GM19099 (cell line): ENCODE measurements around the gene GRPEL1.

ENCODE experiments used
- POLR2A ChIP-seq: IDR thresholded peaks from 3 replicates; pipeline ENCODE4 v1.6.1; 2011; ENCODE audit warnings: low read depth; ENCODE audit not compliant: insufficient read length; ENCODE audit errors: extremely low read depth

GRPEL1 gene

GRCh38 chr4:7055990-7056325, 11.9 kb downstream of the GRPEL1 start:
- TF ChIP-seq POLR2A: no peak

GRCh38 chr4:7055111-7055989, 12.5 kb downstream of the GRPEL1 start:
- no peak for TF ChIP-seq POLR2A

- TF ChIP-seq POLR2A: no peak
These were observed 13.6 kb downstream of the GRPEL1 start for GRCh38 chr4:7054106-7054880.

GRCh38 chr4:7052923-7053715, 14.7 kb downstream of the GRPEL1 start:
- TF ChIP-seq POLR2A: no peak

GRCh38 chr4:7052313-7052712, 15.6 kb downstream of the GRPEL1 start:
- no peak for TF ChIP-seq POLR2A

GRCh38 chr4:7051905-7052304, 16.0 kb downstream of the GRPEL1 start:
- no peak for TF ChIP-seq POLR2A

- TF ChIP-seq POLR2A: no peak
These were observed 16.7 kb downstream of the GRPEL1 start for GRCh38 chr4:7051144-7051495.

GRCh38 chr4:7050481-7051143, 17.3 kb downstream of the GRPEL1 start:
- TF ChIP-seq POLR2A: no peak

- no peak for TF ChIP-seq POLR2A
These were observed 18.1 kb downstream of the GRPEL1 start for GRCh38 chr4:7049739-7050138.

GRCh38 chr4:7049295-7049694, 18.6 kb downstream of the GRPEL1 start:
- no peak for TF ChIP-seq POLR2A

GRCh38 chr4:7048642-7049041, 19.2 kb downstream of the GRPEL1 start:
- no peak for TF ChIP-seq POLR2A

- TF ChIP-seq POLR2A: no peak
These were observed 20.9 kb downstream of the GRPEL1 start for GRCh38 chr4:7046971-7047370.

- no peak for TF ChIP-seq POLR2A
These were observed 21.6 kb downstream of the GRPEL1 start for GRCh38 chr4:7045961-7046921.

GRCh38 chr4:7045553-7045952, 22.3 kb downstream of the GRPEL1 start:
- TF ChIP-seq POLR2A: no peak
